Sigmoid colon (tissue), 7 donors: ENCODE results near the gene CEP68. TPM values are rescaled to one million over a fixed set of nuclear protein-coding genes. Genes with fewer than 3 reads are reported as not detected.

ENCODE experiments used
- DNase-seq: peaks from one replicate; pipeline ENCODE4 v3.0.0-alpha.2; 2019
- H3K27ac ChIP-seq, 4 donors: fragments of 200-600 bp; sonication (generic); one replicate each; pipeline ENCODE4 v1.5.1; 2016 to 2019; ENCODE audit warnings: mild to moderate bottlenecking in 1 of 4
- H3K27me3 ChIP-seq, 3 donors: fragments of 200-600 bp; sonication (generic); one replicate each; pipeline ENCODE4 v1.5.1; 2019; ENCODE audit warnings: mild to moderate bottlenecking in 1 of 3
- H3K36me3 ChIP-seq, 4 donors: fragments of 200-600 bp; sonication (generic); one replicate each; pipeline ENCODE4 v1.5.1; 2016 to 2019
- H3K4me1 ChIP-seq, 4 donors: fragments of 200-600 bp; sonication (generic); one replicate each; pipeline ENCODE4 v1.5.1; 2017 to 2019
- H3K4me3 ChIP-seq, 4 donors: fragments of 200-600 bp; sonication (generic); one replicate each; pipeline ENCODE4 v1.5.1; 2017 to 2019; ENCODE audit warnings: mild to moderate bottlenecking in 2 of 4, moderate library complexity in 1 of 4
- H3K9me3 ChIP-seq, 4 donors: fragments of 200-600 bp in 3 of 4; sonication (generic) in 3 of 4; one replicate each; pipeline versions ENCODE4 v1.5.1 to v1.6.1; 2013 to 2019
- EP300 ChIP-seq, 4 donors: sonication (generic); formaldehyde crosslinking; IDR thresholded peaks; one replicate each; pipeline ENCODE4 v1.6.1; 2017; ENCODE audit warnings: antibody characterized with exemption in 4 of 4
- POLR2A ChIP-seq, 2 donors: fragments of 450-650 bp; IDR thresholded peaks; one replicate each; pipeline ENCODE4 v1.6.1; 2016; ENCODE audit warnings: antibody characterized with exemption in 2 of 2, mild to moderate bottlenecking in 2 of 2, moderate library complexity in 2 of 2
- POLR2AphosphoS5 ChIP-seq, 4 donors: sonication (generic); formaldehyde crosslinking; IDR thresholded peaks; one replicate each; pipeline ENCODE4 v1.6.1; 2017; ENCODE audit warnings: antibody characterized with exemption in 4 of 4
- WGBS, 2 donors: extraction: QIAGEN DNeasy Blood & Tissue Kit; methylation state at CpG; one replicate each; pipeline ENCODE4 v1.1.7; 2013; 5-methylcytosine and 5-hydroxymethylcytosine counted together
- intact Hi-C: fragments of 100-400 bp; cut with DNase I; formaldehyde crosslinking; loops from one replicate; pipeline ENCODE4 v1.15.1; 2023
- polyA plus RNA-seq, 3 donors: library from polyadenylated mRNA; stranded (reverse); fragments of 200-250 nt; gene quantifications; one replicate each; pipeline ENCODE4 v1.2.3, GENCODE V29; 2013
- total RNA-seq, 4 donors: library from RNA; depleted of rRNA; stranded (reverse); fragments of >200 nt; gene quantifications; one replicate each; pipeline ENCODE4 v1.1.0, GENCODE V29; 2016
- TF ChIP-seq, protein P1 (sequence below), 4 experiments: fragments of 450-650 bp in 3 of 4; fragments of 200-600 bp in 1 of 4; IDR thresholded peaks; one replicate each; pipeline ENCODE4 v1.5.1; 2016 to 2019; ENCODE audit warnings: antibody characterized with exemption in 4 of 4, mild to moderate bottlenecking in 3 of 4, moderate library complexity in 2 of 4
- donor health status: healthy with polysubstance abuse.
- donor health status: Bipolar disorder and iron deficiency.
- donor health status: healthy.

The CEP68 gene
- total and polyA plus RNA-seq, 7 donors, result 1.6 to 32.1 (median 24.4) TPM

GRCh38 chr2:65055422-65056214 lies 598 bp upstream of the CEP68 start:
- TF ChIP-seq POLR2A (IDR thresholded peaks at IDR 0.05) (no peak), EP300 (IDR thresholded peaks at IDR 0.05) (no peak), POLR2AphosphoS5 (IDR thresholded peaks at IDR 0.05) (no peak)
- TF ChIP-seq, protein P1, sequence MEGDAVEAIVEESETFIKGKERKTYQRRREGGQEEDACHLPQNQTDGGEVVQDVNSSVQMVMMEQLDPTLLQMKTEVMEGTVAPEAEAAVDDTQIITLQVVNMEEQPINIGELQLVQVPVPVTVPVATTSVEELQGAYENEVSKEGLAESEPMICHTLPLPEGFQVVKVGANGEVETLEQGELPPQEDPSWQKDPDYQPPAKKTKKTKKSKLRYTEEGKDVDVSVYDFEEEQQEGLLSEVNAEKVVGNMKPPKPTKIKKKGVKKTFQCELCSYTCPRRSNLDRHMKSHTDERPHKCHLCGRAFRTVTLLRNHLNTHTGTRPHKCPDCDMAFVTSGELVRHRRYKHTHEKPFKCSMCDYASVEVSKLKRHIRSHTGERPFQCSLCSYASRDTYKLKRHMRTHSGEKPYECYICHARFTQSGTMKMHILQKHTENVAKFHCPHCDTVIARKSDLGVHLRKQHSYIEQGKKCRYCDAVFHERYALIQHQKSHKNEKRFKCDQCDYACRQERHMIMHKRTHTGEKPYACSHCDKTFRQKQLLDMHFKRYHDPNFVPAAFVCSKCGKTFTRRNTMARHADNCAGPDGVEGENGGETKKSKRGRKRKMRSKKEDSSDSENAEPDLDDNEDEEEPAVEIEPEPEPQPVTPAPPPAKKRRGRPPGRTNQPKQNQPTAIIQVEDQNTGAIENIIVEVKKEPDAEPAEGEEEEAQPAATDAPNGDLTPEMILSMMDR (IDR thresholded peaks at IDR 0.05), result no peak
- Histone ChIP-seq H3K27me3 (no peaks in the 10 kb centered on the region), H3K9me3 (no peaks in the 10 kb centered on the region), H3K36me3 (no peaks in the 10 kb centered on the region), H3K4me3 (peak overlapping the region; percentile 57 to 95 (median 88)), H3K27ac (peak overlapping the region; percentile 93 to 96 (median 94)), H3K4me1 (peaks cover 0 to 44% (median 41%) of the 10 kb centered on the region in 4 donors)
- intact Hi-C loops, result loop anchor here (5.0 kb wide), 2 partner anchors 68 to 72 kb away; partner anchors contain the start of gene SLC1A4
- DNase-seq, result no peak
- WGBS, 2 donors, result 6 to 7% methylated on average over 42 of the region's 42 CpGs

DNA sequence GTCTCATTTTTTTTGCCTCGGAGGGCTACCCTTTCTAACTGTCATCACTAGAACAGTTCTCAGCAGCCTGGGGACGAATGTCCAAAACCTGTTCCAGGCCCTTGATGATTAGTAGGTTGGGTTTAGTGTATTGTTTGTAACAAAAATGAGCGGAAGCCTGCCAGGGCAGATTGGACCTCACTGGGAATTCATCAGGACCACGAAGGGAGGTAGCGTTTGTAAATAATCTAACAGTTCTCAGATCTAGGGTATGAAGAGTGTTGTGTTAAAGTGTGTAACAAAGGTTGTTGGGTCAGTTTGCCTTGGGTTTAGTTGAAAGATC lies 799 bp downstream of the CEP68 start:
- H3K27ac ChIP-seq, result peak overlapping the region; percentile 93 to 96 (median 94)
- peaks cover 0 to 58% (median 52%) of the 10 kb centered on the region in 4 donors for H3K4me1 ChIP-seq
- H3K4me3 ChIP-seq, result peak overlapping the region; percentile 57 to 95 (median 88)
- H3K36me3 ChIP-seq, result no peaks in the 10 kb centered on the region
- no peaks in the 10 kb centered on the region for H3K27me3 ChIP-seq
- 1 to 4% methylated on average over 5 of the region's 5 CpGs for WGBS, 2 donors
- no peak for TF ChIP-seq POLR2A (IDR thresholded peaks at IDR 0.05)
- no peaks in the 10 kb centered on the region for H3K9me3 ChIP-seq
- no peak for DNase-seq
- intact Hi-C loops, result loop anchor here (5.0 kb wide), 2 partner anchors 70 kb away; partner anchors contain the start of gene SLC1A4

GRCh38 chr2:65057391-65058052 lies 1.3 kb downstream of the CEP68 start:
- DNase-seq, result no peak
- 12 to 35% methylated on average over 6 of the region's 6 CpGs for WGBS, 2 donors
- Histone ChIP-seq H3K9me3 (no peaks in the 10 kb centered on the region), H3K36me3 (no peaks in the 10 kb centered on the region), H3K4me1 (peaks cover 0 to 63% (median 53%) of the 10 kb centered on the region in 4 donors), H3K27me3 (no peaks in the 10 kb centered on the region), H3K4me3 (peak overlapping the region; percentile 57 to 95 (median 88)), H3K27ac (peak overlapping the region; percentile 93 to 96 (median 94))
- intact Hi-C loops, result loop anchor here (5.0 kb wide), 2 partner anchors 70 kb away; partner anchors contain the start of gene SLC1A4
- TF ChIP-seq POLR2A (IDR thresholded peaks at IDR 0.05), result no peak
- peak in 1 of 4 donors; percentile 27 for TF ChIP-seq POLR2AphosphoS5 (IDR thresholded peaks at IDR 0.05)

- H3K4me1 ChIP-seq, result peaks cover 0 to 78% (median 68%) of the 10 kb centered on the region in 4 donors
- H3K9me3 ChIP-seq, result no peaks in the 10 kb centered on the region
- WGBS, 2 donors, result 76 to 79% methylated on average over 1 of the region's 1 CpG
- TF ChIP-seq POLR2AphosphoS5 (IDR thresholded peaks at IDR 0.05) (peak in 1 of 4 donors; percentile 48), EP300 (IDR thresholded peaks at IDR 0.05) (no peak), POLR2A (IDR thresholded peaks at IDR 0.05) (no peak)
- TF ChIP-seq, protein P1 (IDR thresholded peaks at IDR 0.05), result no peak
- intact Hi-C loops, result loop anchor here (5.0 kb wide), 2 partner anchors 68 to 72 kb away; partner anchors contain the start of gene SLC1A4
- H3K4me3 ChIP-seq, result no peak overlapping the region
- peak overlapping the region; percentile 29 to 95 (median 62) for H3K27ac ChIP-seq
- H3K27me3 ChIP-seq, result no peaks in the 10 kb centered on the region
- H3K36me3 ChIP-seq, result no peaks in the 10 kb centered on the region
- no peak for DNase-seq
These were observed 2.9 kb downstream of the CEP68 start for GRCh38 chr2:65059071-65059470.

GRCh38 chr2:65061146-65061909 lies 5.1 kb downstream of the CEP68 start:
- TF ChIP-seq EP300 (IDR thresholded peaks at IDR 0.05) (no peak), POLR2A (IDR thresholded peaks at IDR 0.05) (no peak), POLR2AphosphoS5 (IDR thresholded peaks at IDR 0.05) (no peak)
- TF ChIP-seq, protein P1 (IDR thresholded peaks at IDR 0.05), result no peak
- H3K36me3 ChIP-seq, result no peaks in the 10 kb centered on the region
- peaks cover 0 to 92% (median 82%) of the 10 kb centered on the region in 4 donors for H3K4me1 ChIP-seq
- no peak overlapping the region for H3K4me3 ChIP-seq
- H3K27ac ChIP-seq, result peak overlapping the region in 2 of 4 donors; percentile 7 to 76
- no peaks in the 10 kb centered on the region for H3K9me3 ChIP-seq
- 85 to 92% methylated on average over 7 of the region's 7 CpGs for WGBS, 2 donors
- no peak for DNase-seq
- H3K27me3 ChIP-seq, result no peaks in the 10 kb centered on the region
- intact Hi-C loops, result loop anchor here (10.0 kb wide), 1 partner anchor 373 kb away; the partner anchor contains the start of gene SPRED2
